Psoas muscle (tissue), 8 donors: ENCODE measurements around the gene CLCN1. TPM values are rescaled to one million over a fixed set of nuclear protein-coding genes. Genes with fewer than 3 reads are reported as not detected.
"Not testable (repeated sequence)": the region's sequence is repeated elsewhere in the genome, so short reads cannot be mapped to it uniquely, and the experiment has no call there.

Source experiments
- ATAC-seq, 4 donors: fragments of 200-7000 bp; cut with Tn5 transposase; one replicate each; pipeline ENCODE4 v1.9.1; 2020; ENCODE audit warnings: moderate library complexity in 3 of 4, mild to moderate bottlenecking in 2 of 4
- DNase-seq, 2 donors: peaks; one replicate each; pipeline ENCODE4 v3.0.0-alpha.2; 2020
- H3K27ac ChIP-seq: fragments of 200-600 bp; one replicate; pipeline ENCODE4 v1.8.0; 2022
- H3K27me3 ChIP-seq, 3 donors: fragments of 200-600 bp in 1 of 3; one replicate each; pipeline versions ENCODE4 v1.6.1 to v1.8.0; 2013 to 2022; ENCODE audit warnings: low read length in 2 of 3, mild to moderate bottlenecking in 2 of 3, moderate library complexity in 1 of 3; ENCODE audit not compliant: insufficient read depth in 3 of 3
- H3K36me3 ChIP-seq, 2 donors: fragments of 200-600 bp in 1 of 2; one replicate each; pipeline versions ENCODE4 v1.6.1 to v1.8.0; 2013 to 2022; ENCODE audit warnings: low read depth in 1 of 2, mild to moderate bottlenecking in 1 of 2, moderate library complexity in 1 of 2; ENCODE audit not compliant: insufficient read depth in 1 of 2
- H3K4me1 ChIP-seq: fragments of 200-600 bp; one replicate; pipeline ENCODE4 v1.8.0; 2022
- H3K4me3 ChIP-seq: fragments of 200-600 bp; one replicate; pipeline ENCODE4 v1.8.0; 2022; ENCODE audit warnings: mild to moderate bottlenecking
- H3K9me3 ChIP-seq: fragments of 200-600 bp; one replicate; pipeline ENCODE4 v1.8.0; 2022
- CTCF ChIP-seq: fragments of 200-600 bp; IDR thresholded peaks from one replicate; pipeline ENCODE4 v1.8.0; 2022; ENCODE audit warnings: antibody characterized with exemption
- WGBS, 3 donors: extraction: QIAGEN DNeasy Blood & Tissue Kit; methylation state at CpG; one replicate each; pipeline versions ENCODE4 v1.1.6 to v1.1.7; 2013; 5-methylcytosine and 5-hydroxymethylcytosine counted together
- intact Hi-C, 2 donors: fragments of 100-400 bp; cut with DNase I; formaldehyde crosslinking; loops; one replicate each; pipeline versions ENCODE4 v1.11.0 to v1.14.2; 2022
- polyA plus RNA-seq, 3 donors: library from polyadenylated mRNA; stranded (reverse); fragments of 200-250 nt; gene quantifications; one replicate each; pipeline ENCODE4 v1.2.3, GENCODE V29; 2013
- total RNA-seq, 4 donors: library from RNA; stranded (reverse); fragmentation: NEBNext Ultra II Directional in 2 of 4; extraction: Animal tissue kit (Norgen Biotek cat#: 25700) in 2 of 4; gene quantifications; one replicate each; pipeline versions ENCODE4 v1.2.1 to v1.2.4, GENCODE V29; 2021 to 2023
- donor health status: healthy with polysubstance abuse.
- donor health status: DM: no; HTN: no; CAD: no; lungs with moderate emphysema.
- donor health status: Bipolar disorder and iron deficiency.
- donor health status: healthy.
- donor health status: DM: yes; HTN: yes; CAD: no.
- donor health status: DM: no; HTN: no; CAD: no.
- donor health status: DM: no; HTN: no; CAD: no.
- donor health status: DM: yes; HTN: yes; CAD: no.

The CLCN1 gene
- total and polyA plus RNA-seq, 7 donors, result 0.73 to 10.9 (median 3.6) TPM

GRCh38 chr7:143390104-143390772 is 74.3 kb downstream of the CLCN1 start:
- H3K27ac ChIP-seq, result no peak overlapping the region
- H3K4me1 ChIP-seq, result peaks cover 25% of the 10 kb centered on the region
- no peak for DNase-seq
- no peaks in the 10 kb centered on the region for H3K9me3 ChIP-seq
- no peak for TF ChIP-seq CTCF
- no peaks in the 10 kb centered on the region for H3K27me3 ChIP-seq
- no peak overlapping the region for H3K4me3 ChIP-seq
- intact Hi-C loops, result no loop called here
- no peak for ATAC-seq
- 85 to 90% (median 86%) methylated on average over 10 of the region's 10 CpGs for WGBS, 3 donors
- peaks cover 13 to 73% of the 10 kb centered on the region in 2 donors for H3K36me3 ChIP-seq

- peaks cover 23% of the 10 kb centered on the region for H3K4me1 ChIP-seq
- ATAC-seq (no peak), DNase-seq (no peak)
- WGBS, 3 donors, result 82 to 85% (median 83%) methylated on average over 9 of the region's 9 CpGs
- intact Hi-C loops, result no loop called here
- H3K36me3 ChIP-seq, result peaks cover 13 to 68% of the 10 kb centered on the region in 2 donors
- no peaks in the 10 kb centered on the region for H3K9me3 ChIP-seq
- no peaks in the 10 kb centered on the region for H3K27me3 ChIP-seq
- H3K4me3 ChIP-seq, result no peak overlapping the region
- no peak for TF ChIP-seq CTCF
- peak overlapping the region; percentile 72 for H3K27ac ChIP-seq
These were observed 74.9 kb downstream of the CLCN1 start for GRCh38 chr7:143390773-143391317.

GRCh38 chr7:143391462-143392404 is 75.8 kb downstream of the CLCN1 start:
- no peaks in the 10 kb centered on the region for H3K27me3 ChIP-seq
- H3K9me3 ChIP-seq, result no peaks in the 10 kb centered on the region
- DNase-seq (peak; percentile 81 to 87), ATAC-seq (peak; percentile 33 to 63 (median 52))
- peaks cover 14% of the 10 kb centered on the region for H3K4me1 ChIP-seq
- intact Hi-C loops, result no loop called here
- TF ChIP-seq CTCF, result no peak
- H3K27ac ChIP-seq, result peak overlapping the region; percentile 72
- peaks cover 13 to 61% of the 10 kb centered on the region in 2 donors for H3K36me3 ChIP-seq
- 44 to 51% (median 44%) methylated on average over 24 of the region's 24 CpGs for WGBS, 3 donors
- H3K4me3 ChIP-seq, result no peak overlapping the region

- H3K27ac ChIP-seq, result peak overlapping the region; percentile 72
- ATAC-seq, intact Hi-C loops, DNase-seq, H3K9me3 ChIP-seq, H3K4me3 ChIP-seq, H3K27me3 ChIP-seq: not testable (repeated sequence)
- H3K4me1 ChIP-seq, result peaks cover 12% of the 10 kb centered on the region
- 86 to 89% (median 87%) methylated on average over 8 of the region's 8 CpGs for WGBS, 3 donors
- H3K36me3 ChIP-seq, result peaks cover 13 to 56% of the 10 kb centered on the region in 2 donors
These were observed 76.5 kb downstream of the CLCN1 start for GRCh38 chr7:143392427-143392826.

- 94 to 97% (median 96%) methylated on average over 6 of the region's 6 CpGs for WGBS, 3 donors
- no peak for DNase-seq
- no peaks in the 10 kb centered on the region for H3K9me3 ChIP-seq
- no peak for ATAC-seq
- no peaks in the 10 kb centered on the region for H3K27me3 ChIP-seq
- no peak for TF ChIP-seq CTCF
- intact Hi-C loops, result no loop called here
- H3K36me3 ChIP-seq, result peaks cover 13 to 51% of the 10 kb centered on the region in 2 donors
- no peak overlapping the region for H3K4me3 ChIP-seq
- peaks cover 12% of the 10 kb centered on the region for H3K4me1 ChIP-seq
- peak overlapping the region; percentile 72 for H3K27ac ChIP-seq
These were observed 77.0 kb downstream of the CLCN1 start for GRCh38 chr7:143392875-143393266.
